ENCODE results near the gene ZNF316. TPM values are rescaled to one million over a fixed set of nuclear protein-coding genes. Genes with fewer than 3 reads are reported as not detected.

Gene ZNF316
- total RNA-seq, 1 experiment from 2014 or later, result 22.2 TPM

DNA sequence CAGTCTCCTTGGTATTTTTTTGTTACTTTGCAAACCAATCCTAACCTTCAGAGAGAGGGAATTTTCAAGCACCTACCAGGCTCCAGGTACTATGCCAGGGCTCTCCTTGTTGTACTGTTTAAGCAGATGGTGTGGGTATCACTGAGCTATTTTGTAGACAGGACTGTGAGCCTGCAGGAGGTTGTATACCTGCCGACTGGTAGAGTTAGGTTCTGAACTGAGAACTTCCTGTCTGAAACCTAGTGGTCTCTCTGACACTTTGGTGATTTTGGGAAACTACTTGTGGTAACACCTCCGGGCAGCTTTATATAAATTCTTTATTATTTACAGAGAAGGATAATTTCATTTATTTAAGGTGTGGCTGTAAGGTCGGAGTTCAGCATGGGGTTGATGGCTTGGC lies 17.2 kb upstream of the ZNF316 start:
- H3K27ac Mint-ChIP-seq, result no peak overlapping the region
- no CpG with 5 or more reads among the region's 3 CpGs for WGBS (ENCODE audit: extremely low coverage, insufficient read length, low lambda C conversion rate)
- Histone ChIP-seq H2BK12ac (ENCODE audit: insufficient read length, low read depth, low read length) (no peak overlapping the region), H3K4me1 (ENCODE audit: insufficient read depth, low read length) (no peaks in the 10 kb centered on the region), H2BK5ac (ENCODE audit: insufficient read length, low read length) (no peak overlapping the region), H2BK120ac (ENCODE audit: low read depth, low read length, poor library complexity, severe bottlenecking) (no peak overlapping the region), H3K27ac (ENCODE audit: insufficient read length, low read depth, low read length) (no peak overlapping the region), H3K23me2 (ENCODE audit: insufficient read length, low read depth, low read length, poor library complexity, severe bottlenecking) (peaks cover 5% of the 10 kb centered on the region), H3K56ac (ENCODE audit: insufficient read length, low read depth, low read length) (no peak overlapping the region), H3K79me2 (ENCODE audit: insufficient read depth, low read length) (no peaks in the 10 kb centered on the region), H3K14ac (ENCODE audit: insufficient read depth, low read length) (no peak overlapping the region), H4K20me1 (ENCODE audit: control insufficient read depth, insufficient read depth, insufficient read length) (no peaks in the 10 kb centered on the region), H3K79me1 (ENCODE audit: insufficient read depth, low read depth, low read length, poor library complexity, severe bottlenecking) (no peaks in the 10 kb centered on the region), H2BK20ac (ENCODE audit: low read depth, low read length, poor library complexity, severe bottlenecking) (no peak overlapping the region), H3T11ph (ENCODE audit: low read length) (no peak overlapping the region), H3K27me3 (ENCODE audit: insufficient read depth, low read length) (no peaks in the 10 kb centered on the region), H4K5ac (ENCODE audit: insufficient read length, low read depth, low read length) (no peak overlapping the region), H3K4me2 (ENCODE audit: insufficient read depth, insufficient read length, low read length) (no peak overlapping the region), H3K4ac (ENCODE audit: low read depth, low read length) (no peak overlapping the region), H3K23ac (ENCODE audit: insufficient read length, low read depth, low read length) (no peak overlapping the region), H3K18ac (ENCODE audit: insufficient read length, low read depth, low read length) (no peak overlapping the region), H2AFZ (ENCODE audit: low read length) (no peak overlapping the region), H3K9ac (ENCODE audit: extremely low read depth, insufficient read length, low read length) (no peak overlapping the region), H2BK15ac (ENCODE audit: low read depth, low read length) (no peak overlapping the region), H3K9me3 (ENCODE audit: control insufficient read depth, low read depth, low read length) (no peaks in the 10 kb centered on the region), H4K91ac (ENCODE audit: insufficient read length, low read depth, low read length) (no peak overlapping the region), H4K8ac (replicated peaks; ENCODE audit: insufficient read length, low read depth, low read length) (no peak overlapping the region), H2AK5ac (ENCODE audit: insufficient read length, low read length) (no peak overlapping the region)
- TF ChIP-seq, protein P1, sequence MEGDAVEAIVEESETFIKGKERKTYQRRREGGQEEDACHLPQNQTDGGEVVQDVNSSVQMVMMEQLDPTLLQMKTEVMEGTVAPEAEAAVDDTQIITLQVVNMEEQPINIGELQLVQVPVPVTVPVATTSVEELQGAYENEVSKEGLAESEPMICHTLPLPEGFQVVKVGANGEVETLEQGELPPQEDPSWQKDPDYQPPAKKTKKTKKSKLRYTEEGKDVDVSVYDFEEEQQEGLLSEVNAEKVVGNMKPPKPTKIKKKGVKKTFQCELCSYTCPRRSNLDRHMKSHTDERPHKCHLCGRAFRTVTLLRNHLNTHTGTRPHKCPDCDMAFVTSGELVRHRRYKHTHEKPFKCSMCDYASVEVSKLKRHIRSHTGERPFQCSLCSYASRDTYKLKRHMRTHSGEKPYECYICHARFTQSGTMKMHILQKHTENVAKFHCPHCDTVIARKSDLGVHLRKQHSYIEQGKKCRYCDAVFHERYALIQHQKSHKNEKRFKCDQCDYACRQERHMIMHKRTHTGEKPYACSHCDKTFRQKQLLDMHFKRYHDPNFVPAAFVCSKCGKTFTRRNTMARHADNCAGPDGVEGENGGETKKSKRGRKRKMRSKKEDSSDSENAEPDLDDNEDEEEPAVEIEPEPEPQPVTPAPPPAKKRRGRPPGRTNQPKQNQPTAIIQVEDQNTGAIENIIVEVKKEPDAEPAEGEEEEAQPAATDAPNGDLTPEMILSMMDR (conservative IDR thresholded peaks at IDR 0.05), result no peak
- no peak overlapping the region for H3K4me3 Mint-ChIP-seq
- peaks cover 16 to 40% (median 32%) of the 10 kb centered on the region in 3 experiments for H3K36me3 Mint-ChIP-seq (ENCODE audit: insufficient read depth in 1 of 3, low read depth in 3 of 3)
- H3K9me3 Mint-ChIP-seq, result no peaks in the 10 kb centered on the region; a peak in 1 of 5 replicates
- no peak for DNase-seq
- no peaks in the 10 kb centered on the region for H3K27me3 Mint-ChIP-seq (ENCODE audit: low read depth)
- H3K4me1 Mint-ChIP-seq, result no peaks in the 10 kb centered on the region
